ENCODE measurements around the gene FSCN2. TPM values are rescaled to one million over a fixed set of nuclear protein-coding genes. Genes with fewer than 3 reads are reported as not detected.

The FSCN2 gene
- polyA plus RNA-seq, 1 of the 3 experiments (the other 2 are of a cell fraction) = 2.1 TPM

- Histone ChIP-seq H4K20me1 (ENCODE audit: insufficient read depth) (peaks cover 16% of the 10 kb centered on the region), H3K27ac (ENCODE audit: low read depth in 2 of 2, low read length in 1 of 2) (peak overlapping the region in 1 of 2 experiments; percentile 4; a peak in 1 of 4 replicates), H3K4me3 (ENCODE audit: low read depth in 2 of 2, low read length in 1 of 2) (no peak overlapping the region), H2AFZ (ENCODE audit: low read depth) (no peak overlapping the region), H3K9ac (no peak overlapping the region), H3F3A (replicated peaks; ENCODE audit: insufficient read depth) (peaks cover 38% of the 10 kb centered on the region), H3K79me2 (ENCODE audit: insufficient read depth) (peaks cover 54% of the 10 kb centered on the region), H3K36me3 (replicated peaks in 1 of 2; ENCODE audit: control insufficient read depth in 1 of 2, insufficient read depth in 2 of 2, low read length in 1 of 2) (peaks cover 35 to 62% of the 10 kb centered on the region in 2 experiments), H3K9me2 (no peaks in the 10 kb centered on the region), H3K4me2 (no peak overlapping the region), H3K9me3 (no peaks in the 10 kb centered on the region), H3K27me3 (ENCODE audit: insufficient read depth) (no peaks in the 10 kb centered on the region), H3K4me1 (ENCODE audit: control insufficient read depth in 1 of 2, insufficient read depth in 2 of 2, low read depth in 1 of 2, low read length in 1 of 2) (peaks cover 4 to 46% of the 10 kb centered on the region in 2 experiments; a peak in 3 of 4 replicates)
- WGBS (ENCODE audit: low lambda C conversion rate) = 94% methylated on average over 6 of the region's 6 CpGs
- no peak for TF ChIP-seq RAD21 (IDR thresholded peaks at IDR 0.05; ENCODE audit: low read length)
- TF ChIP-seq USF1 (IDR thresholded peaks at IDR 0.05; ENCODE audit: borderline replicate concordance, low read depth) = no peak
- TF ChIP-seq JUND (IDR thresholded peaks at IDR 0.05) = no peak
- no peak for TF ChIP-seq IRF3 (IDR thresholded peaks at IDR 0.05; ENCODE audit: low read depth, low read length)
- no peak for TF ChIP-seq USF2 (IDR thresholded peaks at IDR 0.05; ENCODE audit: borderline replicate concordance, low read depth, low read length)
- TF ChIP-seq, protein P1, sequence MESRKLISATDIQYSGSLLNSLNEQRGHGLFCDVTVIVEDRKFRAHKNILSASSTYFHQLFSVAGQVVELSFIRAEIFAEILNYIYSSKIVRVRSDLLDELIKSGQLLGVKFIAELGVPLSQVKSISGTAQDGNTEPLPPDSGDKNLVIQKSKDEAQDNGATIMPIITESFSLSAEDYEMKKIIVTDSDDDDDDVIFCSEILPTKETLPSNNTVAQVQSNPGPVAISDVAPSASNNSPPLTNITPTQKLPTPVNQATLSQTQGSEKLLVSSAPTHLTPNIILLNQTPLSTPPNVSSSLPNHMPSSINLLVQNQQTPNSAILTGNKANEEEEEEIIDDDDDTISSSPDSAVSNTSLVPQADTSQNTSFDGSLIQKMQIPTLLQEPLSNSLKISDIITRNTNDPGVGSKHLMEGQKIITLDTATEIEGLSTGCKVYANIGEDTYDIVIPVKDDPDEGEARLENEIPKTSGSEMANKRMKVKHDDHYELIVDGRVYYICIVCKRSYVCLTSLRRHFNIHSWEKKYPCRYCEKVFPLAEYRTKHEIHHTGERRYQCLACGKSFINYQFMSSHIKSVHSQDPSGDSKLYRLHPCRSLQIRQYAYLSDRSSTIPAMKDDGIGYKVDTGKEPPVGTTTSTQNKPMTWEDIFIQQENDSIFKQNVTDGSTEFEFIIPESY (IDR thresholded peaks at IDR 0.05; ENCODE audit: borderline replicate concordance, low read depth) = no peak
- no peak for TF ChIP-seq SMC3 (IDR thresholded peaks at IDR 0.05; ENCODE audit: low read depth, low read length)
- TF ChIP-seq FOSL2 (IDR thresholded peaks at IDR 0.05; ENCODE audit: borderline replicate concordance, low read depth) = no peak
- no peak for TF ChIP-seq RXRA (IDR thresholded peaks at IDR 0.05; ENCODE audit: borderline replicate concordance, low read depth)
- no peak for TF ChIP-seq GATA2 (CRISPR knock-in tag; IDR thresholded peaks at IDR 0.05)
- no peak for TF ChIP-seq CHD2 (IDR thresholded peaks at IDR 0.05; ENCODE audit: low read length, partially characterized antibody)
- no peak for TF ChIP-seq NFIC (IDR thresholded peaks at IDR 0.05; ENCODE audit: borderline replicate concordance)
- ChIA-PET POLR2A (no interaction called here), CTCF (interaction anchor here (0.8 to 3.0 kb wide), 4 partner anchors 21 to 28 kb away, joined by 3 to 19 read pairs (median 4); partner anchors contain the start of gene FAAP100)
- no peak for DNase-seq
These were observed 52.3 kb downstream of the FSCN2 start for GRCh38 chr17:81580481-81580880.

Measured in SK-N-SH (cell line).